MCF 10A (cell line): ENCODE data around the gene VPS29. TPM values are rescaled to one million over a fixed set of nuclear protein-coding genes. Genes with fewer than 3 reads are reported as not detected.
A peak's percentile ranks its signal among the peaks of the same experiment; 100 is the strongest.

Experiments
- BruUV-seq: library from RNA; stranded (reverse); fragments of 400-500 nt; replicated peaks from 2 replicates; lab custom pipeline; 2021; lab: Mats Ljungman, UMichigan
- CTCF ChIA-PET: fragments of 300-600 bp; sonication (Branson Sonifier 250); formaldehyde crosslinking; extraction: SDS; loops from one replicate; lab custom pipeline; 2021; ENCODE audit warnings: antibody characterized with exemption, inconsistent platforms; lab: Yijun Ruan, JAX
- POLR2A ChIA-PET: fragments of 300-600, 350-650 bp; sonication (Branson Sonifier 250); formaldehyde crosslinking; extraction: SDS; loops from one replicate; lab custom pipeline; 2020; ENCODE audit warnings: antibody characterized with exemption, inconsistent platforms; lab: Yijun Ruan, JAX
- DNase-seq: peaks from one replicate; pipeline ENCODE4 v3.0.0-alpha.2; 2018; ENCODE audit not compliant: unreplicated experiment
- H3K27ac Mint-ChIP-seq: one replicate; pipeline ENCODE4 v1.8.0; 2022; ENCODE audit warnings: mild to moderate bottlenecking, low read depth, mixed read lengths; ENCODE audit not compliant: unreplicated experiment
- H3K27me3 Mint-ChIP-seq: one replicate; pipeline ENCODE4 v1.8.0; 2022; ENCODE audit warnings: mixed read lengths; ENCODE audit not compliant: insufficient read depth, unreplicated experiment
- H3K36me3 Mint-ChIP-seq: one replicate; pipeline ENCODE4 v1.8.0; 2022; ENCODE audit warnings: mild to moderate bottlenecking, moderate library complexity, mixed read lengths; ENCODE audit not compliant: insufficient read depth, unreplicated experiment
- H3K4me1 Mint-ChIP-seq: one replicate; pipeline ENCODE4 v1.8.0; 2022; ENCODE audit warnings: mixed read lengths; ENCODE audit not compliant: insufficient read depth, unreplicated experiment
- H3K4me3 Mint-ChIP-seq: one replicate; pipeline ENCODE4 v1.8.0; 2022; ENCODE audit warnings: mild to moderate bottlenecking, moderate library complexity, mixed read lengths; ENCODE audit not compliant: unreplicated experiment
- H3K9me3 Mint-ChIP-seq: one replicate; pipeline ENCODE4 v1.8.0; 2022; ENCODE audit warnings: mixed read lengths; ENCODE audit not compliant: unreplicated experiment
- CTCF ChIP-seq: fragments of 200-600 bp; IDR thresholded peaks from one replicate; pipeline ENCODE4 v1.8.0; 2022; ENCODE audit warnings: antibody characterized with exemption, mild to moderate bottlenecking; ENCODE audit not compliant: unreplicated experiment
- intact Hi-C: fragments of 100-400 bp; cut with micrococcal nuclease; formaldehyde crosslinking; loops from 2 replicates; pipeline ENCODE4 v1.14.1; 2022
- total RNA-seq: library from RNA; stranded (reverse); gene quantifications from 2 replicates; pipeline ENCODE4 v1.2.3, GENCODE V29; 2022

Gene VPS29
- total RNA-seq, 1 experiment from 2014 or later: 131 TPM

DNA sequence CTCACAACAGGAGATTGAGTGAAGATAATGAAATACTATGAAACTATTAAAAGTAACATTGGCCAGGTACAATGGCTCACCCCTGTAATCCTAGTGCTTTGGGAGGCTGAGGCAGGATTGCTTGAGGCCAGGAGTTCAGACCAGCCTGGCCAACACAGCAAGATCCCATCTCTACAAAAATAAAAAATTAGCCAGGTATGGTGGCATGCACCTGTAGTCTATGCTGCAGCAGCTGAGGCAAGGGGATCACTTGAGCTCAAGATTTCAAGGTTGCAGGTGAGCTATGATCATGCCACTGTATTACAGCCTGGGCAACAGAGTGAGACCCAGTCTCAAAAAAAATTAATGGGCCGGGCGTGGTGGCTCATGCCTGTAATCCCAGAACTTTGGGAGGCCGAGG is 15.1 kb upstream of the VPS29 start:
- Mint-ChIP-seq H3K36me3 (no peaks in the 10 kb centered on the region), H3K27ac (no peak overlapping the region), H3K4me1 (no peaks in the 10 kb centered on the region), H3K9me3 (no peaks in the 10 kb centered on the region), H3K4me3 (no peak overlapping the region), H3K27me3 (no peaks in the 10 kb centered on the region)
- ChIA-PET POLR2A (no interaction called here), CTCF (interaction anchor here (0.7 to 12.2 kb wide), 2 partner anchors 11 to 84 kb away, joined by 3 to 239 read pairs; no protein-coding TSS in a partner anchor)
- no TSS peak for BruUV-seq
- intact Hi-C loops: no loop called here
- DNase-seq: no peak
- TF ChIP-seq CTCF: no peak

- no peak for TF ChIP-seq CTCF
- no TSS peak for BruUV-seq
- H3K9me3 Mint-ChIP-seq: no peaks in the 10 kb centered on the region
- H3K27ac Mint-ChIP-seq: peak overlapping the region; percentile 4
- ChIA-PET POLR2A (interaction anchor here (0.5 to 3.7 kb wide), 10 partner anchors 10 to 87 kb away, joined by 3 to 19 read pairs (median 7); partner anchors contain the start of genes FAM216A, GPN3, RAD9B and VPS29), CTCF (interaction anchor here (1.3 to 12.2 kb wide), 2 partner anchors 34 to 86 kb away, joined by 3 to 239 read pairs; no protein-coding TSS in a partner anchor)
- no peak overlapping the region for H3K4me3 Mint-ChIP-seq
- H3K4me1 Mint-ChIP-seq: no peaks in the 10 kb centered on the region
- no peaks in the 10 kb centered on the region for H3K27me3 Mint-ChIP-seq
- DNase-seq: no peak
- intact Hi-C loops: no loop called here
- H3K36me3 Mint-ChIP-seq: no peaks in the 10 kb centered on the region
These were observed 12.5 kb upstream of the VPS29 start for GRCh38 chr12:110514363-110514762.

DNA sequence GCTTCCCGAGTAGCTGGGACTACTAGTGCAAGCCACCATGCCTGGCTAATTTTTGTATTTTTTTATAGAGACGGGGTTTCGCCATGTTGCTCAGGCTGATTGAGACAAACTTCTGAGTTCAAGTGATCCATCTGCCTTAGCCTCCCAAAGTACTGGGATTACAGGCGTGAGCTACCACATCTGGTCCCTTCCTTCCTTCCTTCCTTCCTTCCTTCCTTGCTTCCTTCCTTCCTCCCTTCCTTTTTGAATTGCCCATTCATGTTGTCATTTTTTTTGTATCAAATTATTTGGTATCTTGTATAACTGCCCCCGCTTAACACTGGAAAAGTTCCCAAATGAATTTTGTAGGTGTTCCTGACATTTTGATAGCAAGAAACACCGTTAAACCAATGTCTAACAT is 11.9 kb upstream of the VPS29 start:
- no peak for DNase-seq
- BruUV-seq: no TSS peak
- Mint-ChIP-seq H3K4me3 (no peak overlapping the region), H3K4me1 (no peaks in the 10 kb centered on the region), H3K27ac (peak overlapping the region; percentile 4), H3K27me3 (no peaks in the 10 kb centered on the region), H3K36me3 (no peaks in the 10 kb centered on the region), H3K9me3 (no peaks in the 10 kb centered on the region)
- POLR2A ChIA-PET: interaction anchor here (1.0 to 3.7 kb wide), 12 partner anchors 9 to 88 kb away, joined by 3 to 19 read pairs (median 4); partner anchors contain the start of genes RAD9B and VPS29
- CTCF ChIA-PET: interaction anchor here (0.6 to 12.2 kb wide), 10 partner anchors 10 to 410 kb away, joined by 3 to 239 read pairs (median 10); partner anchors contain the start of genes ARPC3, RAD9B and VPS29
- intact Hi-C loops: loop anchor here (2.0 kb wide), 3 partner anchors 29 to 375 kb away; no protein-coding TSS in a partner anchor
- TF ChIP-seq CTCF: no peak

GRCh38 chr12:110508071-110508586 is 6.2 kb upstream of the VPS29 start:
- no peaks in the 10 kb centered on the region for H3K4me1 Mint-ChIP-seq
- no peak for DNase-seq
- H3K27ac Mint-ChIP-seq: no peak overlapping the region
- no peaks in the 10 kb centered on the region for H3K9me3 Mint-ChIP-seq
- no peaks in the 10 kb centered on the region for H3K27me3 Mint-ChIP-seq
- no TSS peak for BruUV-seq
- TF ChIP-seq CTCF: no peak
- intact Hi-C loops: no loop called here
- no peaks in the 10 kb centered on the region for H3K36me3 Mint-ChIP-seq
- H3K4me3 Mint-ChIP-seq: no peak overlapping the region
- ChIA-PET POLR2A (interaction anchor here (0.6 to 2.6 kb wide), 3 partner anchors 29 to 39 kb away, joined by 3 to 11 read pairs (median 5); partner anchors contain the start of genes FAM216A and GPN3), CTCF (interaction anchor here (0.7 to 12.2 kb wide), 3 partner anchors 38 to 93 kb away, joined by 3 to 239 read pairs (median 5); partner anchors contain the start of gene ARPC3)
